ENCODE data around the gene ZFP2. TPM values are rescaled to one million over a fixed set of nuclear protein-coding genes. Genes with fewer than 3 reads are reported as not detected.

Gene ZFP2
- total and polyA plus RNA-seq, 2 of the 13 experiments (the other 11 are each of a cell fraction or from before 2014, with no cell fraction given): 0.27 to 0.42 TPM

DNA sequence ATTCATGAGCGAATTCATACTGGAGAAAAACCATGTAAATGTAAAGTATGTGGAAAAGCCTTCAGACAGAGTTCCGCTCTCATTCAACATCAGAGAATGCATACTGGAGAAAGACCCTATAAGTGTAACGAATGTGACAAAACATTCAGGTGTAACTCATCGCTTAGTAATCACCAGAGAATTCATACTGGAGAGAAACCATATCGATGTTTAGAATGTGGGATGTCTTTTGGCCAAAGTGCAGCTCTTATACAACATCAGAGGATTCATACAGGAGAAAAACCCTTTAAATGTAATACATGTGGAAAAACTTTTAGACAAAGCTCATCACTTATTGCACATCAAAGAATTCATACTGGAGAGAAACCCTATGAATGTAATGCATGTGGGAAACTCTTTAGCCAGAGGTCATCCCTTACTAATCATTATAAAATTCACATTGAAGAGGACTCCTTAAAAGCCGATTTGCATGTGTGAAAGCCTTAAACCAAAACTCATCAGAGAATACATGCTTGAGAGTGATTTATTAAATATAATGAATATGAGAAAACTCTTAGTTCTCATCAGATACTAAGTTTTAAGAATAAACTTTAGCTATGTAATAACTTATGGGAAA is 11.8 kb upstream of the ZFP2 start:
- Histone ChIP-seq H2AFZ (ENCODE audit: low read length) (no peak overlapping the region), H3K79me2 (ENCODE audit: insufficient read depth, low read length) (no peaks in the 10 kb centered on the region), H4K20me1 (ENCODE audit: insufficient read depth, low read length) (no peaks in the 10 kb centered on the region), H3K9ac (ENCODE audit: insufficient read depth, low read depth, low read length) (no peak overlapping the region), H3K36me3 (replicated peaks in 1 of 2; ENCODE audit: control insufficient read depth in 1 of 2, insufficient read depth in 2 of 2, low read length in 2 of 2) (peaks cover 5 to 58% of the 10 kb centered on the region in 2 experiments; a peak in 4 of 5 replicates), H3K4me1 (ENCODE audit: insufficient read depth, low read length) (no peaks in the 10 kb centered on the region), H3K9me3 (ENCODE audit: low read length) (peaks cover 86% of the 10 kb centered on the region), H3K27ac (ENCODE audit: extremely low read length, insufficient read depth, low read length) (no peak overlapping the region), H3K27me3 (ENCODE audit: control insufficient read depth in 1 of 2, insufficient read depth in 2 of 2, low read length in 2 of 2) (no peaks in the 10 kb centered on the region), H3K4me2 (ENCODE audit: low read depth, low read length) (no peak overlapping the region), H3K4me3 (replicated peaks in 1 of 3; ENCODE audit: insufficient read depth in 1 of 3, low read depth in 2 of 3, low read length in 3 of 3) (no peak overlapping the region)
- ChIA-PET CTCF (ENCODE audit: low intra/inter-chr PET ratio, low total read pairs) (no interaction called here), POLR2A (no interaction called here)
- BruUV-seq (replicated peaks): no TSS peak
- 96% methylated on average over 6 of the region's 6 CpGs for WGBS (ENCODE audit: low lambda C conversion rate)
- FAIRE-seq (no peak), ATAC-seq (no peak), DNase-seq (ENCODE audit: low spot score) (no peak)
- in situ Hi-C loops (cut with HindIII; ENCODE audit: extremely low pct_ligation_motif_present, low pct_unique_long_range_greater_than_20kb): no loop called here
- intact Hi-C loops (cut with micrococcal nuclease; ENCODE audit: unreplicated experiment): no loop called here
- TF ChIP-seq SNAI1 (CRISPR knock-in tag; IDR thresholded peaks at IDR 0.05; ENCODE audit: borderline replicate concordance) (no peak), HMGXB4 (CRISPR knock-in tag; IDR thresholded peaks at IDR 0.05; ENCODE audit: borderline replicate concordance in 1 of 2, low read depth in 1 of 2) (no peak), ZNF501 (CRISPR knock-in tag; IDR thresholded peaks at IDR 0.05) (no peak), CSRNP1 (CRISPR knock-in tag; IDR thresholded peaks at IDR 0.05) (no peak), ZNF34 (CRISPR knock-in tag; IDR thresholded peaks at IDR 0.05; ENCODE audit: borderline replicate concordance) (no peak), ZNF143 (CRISPR knock-in tag; IDR thresholded peaks at IDR 0.05) (no peak), KMT2B (CRISPR knock-in tag; IDR thresholded peaks at IDR 0.05) (no peak), ZNF446 (CRISPR knock-in tag; IDR thresholded peaks at IDR 0.05) (no peak), REL (CRISPR knock-in tag; conservative IDR thresholded peaks at IDR 0.05) (no peak), TAF15 (IDR thresholded peaks at IDR 0.05; ENCODE audit: low read depth, low read length, poor library complexity, severe bottlenecking) (no peak), DRAP1 (CRISPR knock-in tag; IDR thresholded peaks at IDR 0.05) (no peak), KDM6A (CRISPR knock-in tag; IDR thresholded peaks at IDR 0.05; ENCODE audit: low read depth) (no peak), EED (CRISPR knock-in tag; IDR thresholded peaks at IDR 0.05) (no peak), ZNF737 (CRISPR knock-in tag; IDR thresholded peaks at IDR 0.05; ENCODE audit: borderline replicate concordance) (no peak), CREM (IDR thresholded peaks at IDR 0.05) (no peak), CREM (CRISPR knock-in tag; IDR thresholded peaks at IDR 0.05) (no peak)
- TF ChIP-seq, protein P1, sequence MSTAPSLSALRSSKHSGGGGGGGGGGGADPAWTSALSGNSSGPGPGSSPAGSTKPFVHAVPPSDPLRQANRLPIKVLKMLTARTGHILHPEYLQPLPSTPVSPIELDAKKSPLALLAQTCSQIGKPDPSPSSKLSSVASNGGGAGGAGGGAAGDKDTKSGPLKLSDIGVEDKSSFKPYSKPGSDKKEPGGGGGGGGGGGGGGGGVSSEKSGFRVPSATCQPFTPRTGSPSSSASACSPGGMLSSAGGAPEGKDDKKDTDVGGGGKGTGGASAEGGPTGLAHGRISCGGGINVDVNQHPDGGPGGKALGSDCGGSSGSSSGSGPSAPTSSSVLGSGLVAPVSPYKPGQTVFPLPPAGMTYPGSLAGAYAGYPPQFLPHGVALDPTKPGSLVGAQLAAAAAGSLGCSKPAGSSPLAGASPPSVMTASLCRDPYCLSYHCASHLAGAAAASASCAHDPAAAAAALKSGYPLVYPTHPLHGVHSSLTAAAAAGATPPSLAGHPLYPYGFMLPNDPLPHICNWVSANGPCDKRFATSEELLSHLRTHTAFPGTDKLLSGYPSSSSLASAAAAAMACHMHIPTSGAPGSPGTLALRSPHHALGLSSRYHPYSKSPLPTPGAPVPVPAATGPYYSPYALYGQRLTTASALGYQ (CRISPR knock-in tag; IDR thresholded peaks at IDR 0.05): no peak
